GM23248 (cell line): Measurements from ENCODE around the gene YIPF4. TPM values are rescaled to one million over a fixed set of nuclear protein-coding genes. Genes with fewer than 3 reads are reported as not detected.
A peak's percentile ranks its signal among the peaks of the same experiment; 100 is the strongest.

ENCODE experiments used
- DNase-seq: peaks from one replicate; pipeline ENCODE4 v3.0.0-alpha.2; 2015
- H2AFZ ChIP-seq: fragments of 200-600 bp; sonication (generic); 2 replicates; pipeline ENCODE4 v1.6.1; 2016; ENCODE audit warnings: antibody characterized with exemption
- H3F3A ChIP-seq: fragments of 200-600 bp; sonication (generic); 2 replicates; pipeline ENCODE4 v1.6.1; 2016; ENCODE audit warnings: mild to moderate bottlenecking, antibody characterized with exemption, mixed run types; ENCODE audit not compliant: insufficient read depth
- H3K27ac ChIP-seq: fragments of 200-600 bp; sonication (generic); 2 replicates; pipeline ENCODE4 v1.5.1; 2016; ENCODE audit warnings: mild to moderate bottlenecking
- H3K27me3 ChIP-seq: fragments of 200-600 bp; sonication (generic); replicated peaks from 2 replicates; pipeline ENCODE4 v1.6.1; 2016; ENCODE audit warnings: mild to moderate bottlenecking; ENCODE audit not compliant: insufficient read depth
- H3K36me3 ChIP-seq: fragments of 200-600 bp; sonication (generic); 2 replicates; pipeline ENCODE4 v1.6.1; 2016; ENCODE audit warnings: low read depth, mild to moderate bottlenecking
- H3K4me1 ChIP-seq: fragments of 200-600 bp; sonication (generic); 2 replicates; pipeline ENCODE4 v1.6.1; 2016; ENCODE audit warnings: mild to moderate bottlenecking; ENCODE audit not compliant: insufficient read depth
- H3K4me2 ChIP-seq: fragments of 200-600 bp; sonication (generic); one replicate; pipeline ENCODE4 v1.6.1; 2016; ENCODE audit warnings: mild to moderate bottlenecking; ENCODE audit not compliant: unreplicated experiment
- H3K4me3 ChIP-seq: fragments of 200-600 bp; sonication (generic); 2 replicates; pipeline ENCODE4 v1.5.1; 2016; ENCODE audit warnings: mild to moderate bottlenecking
- H3K79me2 ChIP-seq: fragments of 200-600 bp; sonication (generic); 2 replicates; pipeline ENCODE4 v1.6.1; 2016; ENCODE audit warnings: mild to moderate bottlenecking; ENCODE audit not compliant: insufficient read depth
- H3K9ac ChIP-seq: fragments of 200-600 bp; sonication (generic); 2 replicates; pipeline ENCODE4 v1.6.1; 2016; ENCODE audit warnings: mild to moderate bottlenecking
- H3K9me2 ChIP-seq: fragments of 200-600 bp; sonication (generic); 2 replicates; pipeline ENCODE4 v1.6.1; 2016; ENCODE audit warnings: mixed run types, mild to moderate bottlenecking, moderate library complexity; ENCODE audit not compliant: insufficient read depth
- H3K9me3 ChIP-seq: fragments of 200-600 bp; sonication (generic); one replicate; pipeline ENCODE4 v1.6.1; 2017; ENCODE audit warnings: low read depth
- H4K20me1 ChIP-seq: fragments of 200-600 bp; sonication (generic); 2 replicates; pipeline ENCODE4 v1.6.0; 2016; ENCODE audit not compliant: insufficient read depth
- EZH2 ChIP-seq: fragments of 200-600 bp; sonication (generic); IDR thresholded peaks from 2 replicates; pipeline ENCODE4 v1.6.1; 2018; ENCODE audit warnings: antibody characterized with exemption, mild to moderate bottlenecking; ENCODE audit not compliant: insufficient read depth, poor library complexity, severe bottlenecking
- EZH2phosphoT487 ChIP-seq: fragments of 200-600 bp; sonication (generic); IDR thresholded peaks from 2 replicates; pipeline ENCODE4 v1.6.1; 2018; ENCODE audit warnings: antibody characterized with exemption, moderate library complexity, mild to moderate bottlenecking, low read depth; ENCODE audit not compliant: insufficient read depth
- WGBS, 2 experiments: methylation state at CpG; one replicate each; pipeline ENCODE4 v1.1.6; 2015 to 2017; ENCODE audit warnings: low lambda C conversion rate in 2 of 2, low coverage in 1 of 2; ENCODE audit errors: missing lambda C conversion rate in 2 of 2; 5-methylcytosine and 5-hydroxymethylcytosine counted together
- in situ Hi-C: fragments of 300-500 bp; cut with MboI; formaldehyde crosslinking; loops from 2 replicates; pipeline ENCODE4 v1.15.0; 2020
- polyA plus RNA-seq: library from polyadenylated mRNA; unstranded; fragments of >200 nt; fragmentation: Nextera tagmentation; extraction: Ambion mirVana; gene quantifications from 2 replicates; pipeline ENCODE4 v1.2.1, GENCODE V29; 2016
- total RNA-seq: library from RNA; depleted of rRNA; stranded (reverse); fragments of >200 nt; shearing (Covaris generic); gene quantifications from 2 replicates; pipeline ENCODE4 v1.2.3, GENCODE V29; 2014; rRNA removed

YIPF4 gene
- total RNA-seq: 55.6 and 60.3 TPM in 2 replicates
- polyA plus RNA-seq: 94.4 and 94.7 TPM in 2 replicates

- H3K9me3 ChIP-seq: no peaks in the 10 kb centered on the region
Measured at GRCh38 chr2:32277674-32278477, at the start of gene YIPF4. TSS of gene YIPF4 (plus strand) at chr2:32277904. CDS start at chr2:32278156, 252 bp downstream.

DNA sequence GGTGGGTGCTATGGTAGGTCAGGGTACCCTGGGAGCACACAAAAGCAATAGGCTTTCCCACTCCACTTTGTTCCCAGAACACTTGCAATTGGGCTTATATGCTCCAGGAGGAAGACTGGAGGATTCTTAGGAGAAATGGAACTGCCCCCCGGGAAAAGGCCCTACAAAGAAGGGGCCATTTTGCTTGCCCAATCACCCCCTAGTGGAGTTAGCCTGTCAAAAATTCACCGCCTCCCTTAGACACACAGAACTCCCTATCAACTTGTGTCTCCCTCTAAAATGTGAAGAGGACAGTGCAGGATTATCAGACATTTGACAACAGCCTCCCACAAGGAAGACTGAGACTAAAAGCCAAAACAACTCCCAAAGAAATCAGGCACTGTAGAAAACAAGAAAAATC lies 49.5 kb upstream of the YIPF4 start:
- Histone ChIP-seq H4K20me1 (no peaks in the 10 kb centered on the region), H3K4me2 (no peak overlapping the region), H2AFZ (no peak overlapping the region), H3K4me1 (no peaks in the 10 kb centered on the region), H3K9me3 (no peaks in the 10 kb centered on the region), H3F3A (no peaks in the 10 kb centered on the region), H3K4me3 (no peak overlapping the region), H3K27me3 (no peaks in the 10 kb centered on the region), H3K9me2 (no peaks in the 10 kb centered on the region), H3K36me3 (peaks cover 10% of the 10 kb centered on the region; the same call in 1 of the 2 replicates), H3K27ac (no peak overlapping the region), H3K79me2 (no peaks in the 10 kb centered on the region), H3K9ac (no peak overlapping the region)
- WGBS, 2 experiments: 68 to 73% methylated on average over 2 of the region's 2 CpGs
- TF ChIP-seq EZH2phosphoT487 (no peak), EZH2 (no peak)
- in situ Hi-C loops: no loop called here
- DNase-seq: no peak

More at GRCh38 chr2:32277674-32278477, at the start of gene YIPF4:
- Histone ChIP-seq H3K36me3 (0 out of 2 replicates have a peak, but pooled peaks cover 3% of the 10 kb centered on the region), H3K4me1 (0 out of 2 replicates have a peak, but pooled peaks cover 7% of the 10 kb centered on the region), H3K79me2 (peaks cover 55% of the 10 kb centered on the region), H3K4me2 (peak within 1 kb of the TSS; percentile 85), H3K4me3 (peak within 1 kb of the TSS; percentile 98), H3K9ac (peak within 1 kb of the TSS; percentile 99), H3K9me2 (no peaks in the 10 kb centered on the region), H4K20me1 (no peaks in the 10 kb centered on the region), H3F3A (no peaks in the 10 kb centered on the region), H2AFZ (peak within 1 kb of the TSS; percentile 98), H3K27ac (peak within 1 kb of the TSS; percentile 62), H3K27me3 (no peaks in the 10 kb centered on the region)
- TF ChIP-seq EZH2: no peak
- peak; percentile 94 for DNase-seq
- in situ Hi-C loops: no loop called here
- 1% methylated on average over 56 to 58 of the region's 59 CpGs for WGBS, 2 experiments

DNA sequence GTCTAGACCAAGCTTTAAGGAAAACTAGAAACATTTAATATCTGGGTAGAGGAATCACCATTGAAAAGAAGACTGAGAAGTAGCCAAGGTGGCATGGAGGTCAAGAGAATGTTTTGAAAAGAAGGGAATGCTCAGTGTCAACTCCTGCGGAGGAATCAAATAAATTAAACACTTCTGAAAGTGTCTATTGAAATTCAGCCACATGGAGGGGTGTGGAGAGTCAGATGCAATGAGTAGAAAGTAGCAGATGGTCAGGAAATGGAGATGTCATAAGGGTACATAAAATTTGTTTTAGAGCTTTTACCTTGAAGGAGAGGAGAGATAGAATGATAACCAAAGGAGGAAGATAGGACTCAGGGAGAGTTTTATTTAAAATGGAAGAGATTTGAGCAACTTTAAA lies 48.1 kb upstream of the YIPF4 start:
- no peak for TF ChIP-seq EZH2phosphoT487
- no peak for TF ChIP-seq EZH2
- no peak overlapping the region for H3K27ac ChIP-seq
- no peaks in the 10 kb centered on the region for H3K79me2 ChIP-seq
- no peak for DNase-seq
- no peak overlapping the region for H3K4me2 ChIP-seq
- H3K36me3 ChIP-seq: peaks cover 5% of the 10 kb centered on the region; the same call in 1 of the 2 replicates
- no peak overlapping the region for H3K4me3 ChIP-seq
- no peaks in the 10 kb centered on the region for H3F3A ChIP-seq
- 6 to 14% methylated on average over 1 of the region's 1 CpG for WGBS, 2 experiments
- H3K4me1 ChIP-seq: no peaks in the 10 kb centered on the region
- in situ Hi-C loops: no loop called here
- no peak overlapping the region for H2AFZ ChIP-seq
- no peaks in the 10 kb centered on the region for H3K9me3 ChIP-seq
- H4K20me1 ChIP-seq: no peaks in the 10 kb centered on the region
- H3K9me2 ChIP-seq: no peaks in the 10 kb centered on the region
- no peaks in the 10 kb centered on the region for H3K27me3 ChIP-seq
- H3K9ac ChIP-seq: no peak overlapping the region

GRCh38 chr2:32231959-32232358 lies 45.7 kb upstream of the YIPF4 start:
- Histone ChIP-seq H3K4me2 (no peak overlapping the region), H3K9me3 (no peaks in the 10 kb centered on the region), H3K9ac (no peak overlapping the region), H3K27me3 (no peaks in the 10 kb centered on the region), H3K9me2 (no peaks in the 10 kb centered on the region), H4K20me1 (no peaks in the 10 kb centered on the region), H3K4me1 (no peaks in the 10 kb centered on the region), H2AFZ (no peak overlapping the region), H3F3A (no peaks in the 10 kb centered on the region), H3K27ac (no peak overlapping the region), H3K79me2 (no peaks in the 10 kb centered on the region), H3K36me3 (no peaks in the 10 kb centered on the region), H3K4me3 (no peak overlapping the region)
- WGBS, 2 experiments: 93 to 96% methylated on average over 4 of the region's 4 CpGs
- TF ChIP-seq EZH2phosphoT487: no peak
- no peak for TF ChIP-seq EZH2
- DNase-seq: no peak
- in situ Hi-C loops: no loop called here
